ENCODE data around the gene PGA3.
"Not testable (repeated sequence)": the region's sequence is repeated elsewhere in the genome, so short reads cannot be mapped to it uniquely, and the experiment has no call there.

The PGA3 gene

GRCh38 chr11:61207636-61208310 is 4.5 kb downstream of the PGA3 start:
- not testable (repeated sequence) for DNase-seq (ENCODE audit: low read depth in 2 of 2)

GRCh38 chr11:61210629-61211028 is 7.3 kb downstream of the PGA3 start:
- DNase-seq (ENCODE audit: low read depth in 2 of 2), result not testable (repeated sequence)

- DNase-seq (ENCODE audit: low read depth in 2 of 2), result not testable (repeated sequence)
Observed at GRCh38 chr11:61211327-61211952, 8.1 kb downstream of the PGA3 start.

- DNase-seq (ENCODE audit: low read depth in 2 of 2), result not testable (repeated sequence)
Observed at GRCh38 chr11:61212202-61212601, 8.9 kb downstream of the PGA3 start.

- DNase-seq (ENCODE audit: low read depth in 2 of 2), result not testable (repeated sequence)
Observed at GRCh38 chr11:61213711-61214324, 10.5 kb downstream of the PGA3 start.

GRCh38 chr11:61218306-61218705 is 15.0 kb downstream of the PGA3 start:
- DNase-seq (ENCODE audit: low read depth in 2 of 2), result not testable (repeated sequence)

- DNase-seq (ENCODE audit: low read depth in 2 of 2), result not testable (repeated sequence)
Observed at GRCh38 chr11:61219016-61219415, 15.7 kb downstream of the PGA3 start.

- not testable (repeated sequence) for DNase-seq (ENCODE audit: low read depth in 2 of 2)
Observed at GRCh38 chr11:61222047-61222446, 18.7 kb downstream of the PGA3 start, which contains the start of gene PGA4. Gene PGA4, plus strand, starts transcription at chr11:61222347. Its CDS starts 54 bp downstream, at chr11:61222401.

- not testable (repeated sequence) for DNase-seq (ENCODE audit: low read depth in 2 of 2)
Observed at GRCh38 chr11:61222692-61223091, 19.4 kb downstream of the PGA3 start.

GRCh38 chr11:61226457-61227137 is 23.3 kb downstream of the PGA3 start:
- not testable (repeated sequence) for DNase-seq (ENCODE audit: low read depth in 2 of 2)

- not testable (repeated sequence) for DNase-seq (ENCODE audit: low read depth in 2 of 2)
Observed at GRCh38 chr11:61229458-61229857, 26.1 kb downstream of the PGA3 start.

GRCh38 chr11:61231033-61231432 is 27.7 kb downstream of the PGA3 start:
- DNase-seq (ENCODE audit: low read depth in 2 of 2), result not testable (repeated sequence)

- not testable (repeated sequence) for DNase-seq (ENCODE audit: low read depth in 2 of 2)
Observed at GRCh38 chr11:61231585-61231984, 28.3 kb downstream of the PGA3 start.

- not testable (repeated sequence) for DNase-seq (ENCODE audit: low read depth in 2 of 2)
Observed at GRCh38 chr11:61232548-61233145, 29.3 kb downstream of the PGA3 start.

GRCh38 chr11:61237130-61237529 is 33.8 kb downstream of the PGA3 start:
- DNase-seq (ENCODE audit: low read depth in 2 of 2), result not testable (repeated sequence)

- not testable (repeated sequence) for DNase-seq (ENCODE audit: low read depth in 2 of 2)
Observed at GRCh38 chr11:61240288-61240687, 37.0 kb downstream of the PGA3 start.

GRCh38 chr11:61240875-61241274 is 37.6 kb downstream of the PGA3 start, which contains the start of gene PGA5:
Gene PGA5, plus strand, starts transcription at chr11:61241175. Its CDS starts 52 bp downstream, at chr11:61241227.
- not testable (repeated sequence) for DNase-seq (ENCODE audit: low read depth in 2 of 2)

GRCh38 chr11:61241526-61241925 is 38.2 kb downstream of the PGA3 start:
- not testable (repeated sequence) for DNase-seq (ENCODE audit: low read depth in 2 of 2)

- not testable (repeated sequence) for DNase-seq (ENCODE audit: low read depth in 2 of 2)
Observed at GRCh38 chr11:61245284-61245964, 42.1 kb downstream of the PGA3 start.

- not testable (repeated sequence) for DNase-seq (ENCODE audit: low read depth in 2 of 2)
Observed at GRCh38 chr11:61248071-61248470, 44.8 kb downstream of the PGA3 start.

GRCh38 chr11:61249201-61249600 is 45.9 kb downstream of the PGA3 start:
- not testable (repeated sequence) for DNase-seq (ENCODE audit: low read depth in 2 of 2)

Measured in fibroblast of skin of left quadriceps (primary cell).